ENCODE measurements around the gene WDFY4. TPM values are rescaled to one million over a fixed set of nuclear protein-coding genes. Genes with fewer than 3 reads are reported as not detected.

Gene WDFY4
- total and polyA plus RNA-seq, 9 of the 15 experiments (the other 6 are each of a cell fraction or from before 2014, with no cell fraction given), result 0.01 to 0.02 (median 0.01) TPM; not detected in 6

DNA sequence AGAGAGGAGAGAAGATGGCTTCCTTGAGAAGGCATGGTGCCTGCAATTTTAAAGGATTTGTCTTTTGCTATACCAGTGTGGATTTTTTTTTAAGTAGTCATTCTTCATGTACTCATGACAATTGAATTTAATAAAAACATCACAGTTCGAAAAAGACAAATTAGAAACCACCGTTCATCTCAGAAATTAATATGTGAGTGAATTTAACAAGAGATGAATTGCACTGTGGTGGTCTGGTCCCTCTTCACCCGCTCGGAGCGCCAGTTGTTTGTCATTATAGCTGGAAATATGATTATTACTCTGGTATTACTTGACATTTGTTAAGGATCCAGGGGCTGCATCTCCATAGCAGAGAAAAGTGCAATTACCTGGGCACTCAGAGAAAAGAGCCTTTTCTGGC, 163.0 kb downstream of the WDFY4 start:
- H3K27ac ChIP-seq (ENCODE audit: extremely low read depth, low read depth, low read length), result no peak overlapping the region
- H3K9me3 ChIP-seq (replicated peaks; ENCODE audit: control insufficient read depth, insufficient read depth, low read depth, low read length), result no peaks in the 10 kb centered on the region
- FAIRE-seq, result no peak
- H3K9me1 ChIP-seq (ENCODE audit: control insufficient read depth, insufficient read depth, low read length), result no peaks in the 10 kb centered on the region
- H4K20me1 ChIP-seq (replicated peaks; ENCODE audit: control insufficient read depth, insufficient read depth, low read length), result 0 out of 2 replicates have a peak, but pooled peaks cover 3% of the 10 kb centered on the region
- intact Hi-C loops (cut with micrococcal nuclease) (no loop called here), in situ Hi-C loops (cut with MboI) (no loop called here)
- no peaks in the 10 kb centered on the region for H3K79me2 ChIP-seq (ENCODE audit: control insufficient read depth, insufficient read depth, low read length)
- CTCF ChIA-PET (ENCODE audit: low intra/inter-chr PET ratio), result no interaction called here
- no peaks in the 10 kb centered on the region for H3K4me1 ChIP-seq (replicated peaks in 1 of 2; ENCODE audit: control insufficient read depth in 2 of 2, insufficient read depth in 2 of 2, low read length in 2 of 2)
- TF ChIP-seq TCF3 (CRISPR knock-in tag; IDR thresholded peaks at IDR 0.05), result no peak
- no peak for TF ChIP-seq MLX (CRISPR knock-in tag; conservative IDR thresholded peaks at IDR 0.05)
- no peak for TF ChIP-seq MTA2 (IDR thresholded peaks at IDR 0.05; ENCODE audit: low read depth)
- TF ChIP-seq SREBF1 (IDR thresholded peaks at IDR 0.05; ENCODE audit: borderline replicate concordance, low read depth, low read length), result no peak
- no peak for TF ChIP-seq MAZ (CRISPR knock-in tag; conservative IDR thresholded peaks at IDR 0.05 in 1 of 2, IDR thresholded peaks at IDR 0.05 in 1 of 2)
- TF ChIP-seq ZNF239 (CRISPR knock-in tag; IDR thresholded peaks at IDR 0.05), result no peak
- TF ChIP-seq CBX3 (IDR thresholded peaks at IDR 0.05; ENCODE audit: borderline replicate concordance in 1 of 2, low read length in 2 of 2), result no peak
- no peak for TF ChIP-seq SMAD1 (IDR thresholded peaks at IDR 0.05; ENCODE audit: low read depth, low read length, partially characterized antibody)
- TF ChIP-seq HMBOX1 (IDR thresholded peaks at IDR 0.05), result no peak
- TF ChIP-seq, protein P1, sequence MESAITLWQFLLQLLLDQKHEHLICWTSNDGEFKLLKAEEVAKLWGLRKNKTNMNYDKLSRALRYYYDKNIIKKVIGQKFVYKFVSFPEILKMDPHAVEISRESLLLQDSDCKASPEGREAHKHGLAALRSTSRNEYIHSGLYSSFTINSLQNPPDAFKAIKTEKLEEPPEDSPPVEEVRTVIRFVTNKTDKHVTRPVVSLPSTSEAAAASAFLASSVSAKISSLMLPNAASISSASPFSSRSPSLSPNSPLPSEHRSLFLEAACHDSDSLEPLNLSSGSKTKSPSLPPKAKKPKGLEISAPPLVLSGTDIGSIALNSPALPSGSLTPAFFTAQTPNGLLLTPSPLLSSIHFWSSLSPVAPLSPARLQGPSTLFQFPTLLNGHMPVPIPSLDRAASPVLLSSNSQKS (CRISPR knock-in tag; IDR thresholded peaks at IDR 0.05), result no peak
- no peak overlapping the region for H3K9ac ChIP-seq (ENCODE audit: insufficient read depth in 1 of 2, low read depth in 2 of 2, low read length in 2 of 2)
- no TSS peak for BruUV-seq (replicated peaks)
- no peaks in the 10 kb centered on the region for H3K36me3 ChIP-seq (ENCODE audit: control insufficient read depth, insufficient read depth, low read length)
- H3K4me2 ChIP-seq (ENCODE audit: insufficient read depth, low read length), result no peak overlapping the region
- no peak for ATAC-seq
- POLR2A ChIA-PET, result interaction anchor here (1.3 kb wide), 1 partner anchor 13 kb away, joined by 4 read pairs; no protein-coding TSS in a partner anchor
- H2AFZ ChIP-seq (ENCODE audit: low read depth, low read length), result no peak overlapping the region
- 0% methylated on average over 5 of the region's 5 CpGs for WGBS (ENCODE audit: insufficient coverage, low coverage, missing lambda C conversion rate)
- H3K4me3 ChIP-seq, result no peak overlapping the region
- no peak for DNase-seq (ENCODE audit: extremely low read depth in 1 of 4, low spot score in 3 of 4)
- H3K27me3 ChIP-seq (ENCODE audit: control insufficient read depth in 2 of 2, insufficient read depth in 2 of 2, low read length in 2 of 2), result peaks cover 10 to 50% of the 10 kb centered on the region in 2 experiments
